NCI-H187 treated with DMSO at 0.1 percent for 48 hours (cell line): ENCODE data around the gene IGF2BP2.
"Not testable (repeated sequence)": the region's sequence is repeated elsewhere in the genome, so short reads cannot be mapped to it uniquely, and the experiment has no call there.

Source experiments
- DNase-seq: peaks from one replicate; lab custom pipeline; 2025; lab: John Stamatoyannopoulos, UW

The IGF2BP2 gene

DNA sequence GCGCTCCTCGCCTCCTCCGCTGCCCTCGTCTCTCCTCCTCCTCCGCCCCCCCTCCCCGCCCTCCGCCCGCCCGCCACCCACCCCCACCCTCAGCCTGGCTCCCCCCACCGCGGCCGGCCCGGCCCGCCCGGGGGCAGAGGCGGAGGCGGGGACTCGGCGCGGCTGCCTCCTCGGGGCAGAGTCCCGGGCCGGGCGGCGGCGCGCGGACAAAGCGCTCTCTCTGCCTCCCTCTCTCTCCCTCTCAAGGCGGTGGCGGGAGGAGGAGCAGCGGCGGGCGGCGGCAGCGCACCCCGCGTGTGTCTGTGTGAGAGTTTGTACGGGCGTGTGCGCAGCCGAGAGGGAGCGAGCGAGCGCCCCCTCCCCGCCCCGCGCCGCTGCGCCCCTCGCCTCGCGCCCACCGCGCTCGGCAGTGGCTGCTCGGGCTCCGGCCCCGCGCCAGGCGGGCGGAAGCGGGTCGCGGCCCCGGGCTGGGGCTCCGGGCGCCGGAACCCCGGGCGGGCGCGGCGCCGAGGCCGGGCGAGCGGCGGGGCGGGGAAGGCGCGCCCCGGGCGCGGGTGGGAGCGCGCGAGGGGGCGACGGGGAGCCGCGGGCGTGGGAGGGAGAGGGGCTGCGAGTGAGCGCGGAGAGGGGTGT is at the start of gene IGF2BP2:
Gene IGF2BP2, minus strand, starts transcription at position 37 of the 633 bp plus-strand sequence. CDS start 82 bp downstream, outside the sequence.
- DNase-seq = no peak

DNA sequence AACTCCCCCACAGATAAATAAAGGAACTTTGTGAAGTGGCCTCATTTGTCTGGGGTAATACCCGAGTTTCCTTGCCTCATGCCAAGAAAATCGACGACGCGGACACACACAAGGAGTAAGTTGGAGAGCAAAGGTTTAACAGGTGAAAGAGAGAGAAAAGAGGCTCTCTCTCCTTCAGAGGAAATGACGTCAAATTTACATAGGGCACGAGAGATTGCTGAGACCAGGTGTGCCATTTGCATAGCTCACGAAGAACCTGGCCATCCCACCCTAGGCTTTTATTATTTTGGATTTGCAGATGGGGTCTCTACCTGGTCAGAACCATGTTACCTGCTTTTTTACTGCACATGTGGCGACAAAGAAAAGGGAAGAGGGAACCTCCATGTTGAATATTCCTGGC is 49.3 kb upstream of the IGF2BP2 start:
- no peak for DNase-seq

DNA sequence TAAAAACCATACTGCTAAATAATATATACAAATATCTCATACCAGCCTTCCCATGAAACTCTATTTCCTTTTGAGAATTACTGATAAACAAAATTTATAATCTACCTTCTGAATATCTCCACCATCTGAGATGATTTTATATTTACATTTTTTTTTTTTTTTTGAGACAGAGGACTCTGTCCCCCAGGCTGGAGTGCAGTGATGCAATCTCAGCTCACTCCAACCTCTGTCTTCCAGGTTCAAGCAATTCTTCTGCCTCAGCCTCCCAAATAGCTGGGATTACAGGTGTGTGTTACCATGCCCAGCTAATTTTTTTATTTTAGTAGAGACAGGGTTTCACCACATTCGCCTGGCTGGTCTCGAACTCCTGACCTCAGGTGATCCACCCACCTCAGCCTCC is 42.8 kb upstream of the IGF2BP2 start:
- DNase-seq = no peak

DNA sequence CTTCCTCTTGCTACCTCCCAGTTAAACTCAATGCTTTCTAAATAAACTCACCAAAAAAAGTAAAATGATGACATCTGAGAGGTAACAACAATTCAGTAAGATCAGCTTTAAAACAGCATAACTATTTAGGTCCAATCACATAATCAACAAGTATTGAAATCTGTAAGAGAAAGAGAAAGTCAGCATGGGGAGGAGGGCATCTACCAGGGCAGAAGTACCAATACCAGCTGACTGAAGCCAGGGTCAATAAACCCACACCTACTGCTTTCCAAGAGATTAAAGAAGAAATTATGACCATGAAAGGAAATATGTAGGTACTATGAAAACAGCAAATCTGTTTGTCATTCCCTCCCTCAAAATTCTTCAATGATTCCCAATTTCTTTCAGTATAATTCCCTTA is 42.2 kb upstream of the IGF2BP2 start:
- DNase-seq = no peak

DNA sequence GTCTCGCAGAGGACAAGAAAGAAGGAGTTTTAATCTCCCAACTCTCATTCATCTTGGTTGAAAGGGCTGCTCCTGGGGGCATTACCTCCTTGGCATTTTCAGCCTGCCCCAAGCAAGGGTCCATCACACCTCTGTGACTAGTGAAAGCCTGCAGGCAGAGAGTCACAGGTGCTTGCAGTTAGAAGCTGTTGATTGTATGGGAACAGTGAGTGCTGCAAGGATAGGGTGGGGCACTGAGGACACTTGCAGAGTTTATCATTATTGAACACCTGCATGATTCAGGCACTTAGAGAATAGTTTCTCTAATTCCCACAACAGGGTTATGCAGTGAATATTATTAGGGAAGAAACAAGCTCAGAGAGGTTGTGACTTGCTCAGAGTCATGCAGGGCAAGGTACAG is 41.7 kb upstream of the IGF2BP2 start:
- no peak for DNase-seq

DNA sequence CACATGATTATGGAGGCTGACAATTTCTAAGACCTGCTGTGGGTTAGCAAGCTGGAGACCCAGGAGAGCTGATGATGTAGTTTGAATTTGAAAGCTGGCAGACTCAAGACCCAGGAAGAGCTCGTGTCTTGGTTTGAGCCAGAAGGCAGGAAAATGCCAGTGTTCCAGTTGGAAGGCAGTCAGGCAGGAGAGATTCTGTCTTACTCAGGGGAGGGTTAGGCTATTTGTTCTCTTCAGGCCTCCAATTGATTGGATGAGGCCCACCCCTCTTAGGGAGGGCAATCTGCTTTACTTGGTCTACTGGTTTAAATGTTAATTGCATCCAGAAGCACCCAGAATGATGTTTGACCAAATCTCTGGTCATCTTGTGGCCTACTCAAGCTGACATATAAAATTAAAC is 40.4 kb upstream of the IGF2BP2 start:
- no peak for DNase-seq

DNA sequence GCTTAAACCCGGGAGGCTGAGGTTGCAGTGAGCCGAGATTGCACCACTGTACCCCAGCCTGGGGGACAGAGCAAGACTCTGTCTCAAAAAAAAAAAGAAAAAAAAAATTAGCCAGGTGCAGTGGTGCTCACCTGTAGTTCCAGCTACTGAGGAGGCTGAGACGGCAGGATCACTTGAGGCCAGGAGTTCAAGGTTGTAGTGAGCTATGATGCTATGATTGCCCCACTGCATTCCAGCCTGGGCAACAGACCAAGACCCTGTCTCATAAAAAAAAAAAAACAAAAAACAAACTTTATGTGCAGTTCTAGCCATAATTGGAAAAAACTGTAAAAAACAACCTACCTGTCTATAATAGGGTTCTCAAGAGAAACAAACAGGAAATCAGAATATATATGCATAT is 39.9 kb upstream of the IGF2BP2 start:
- no peak for DNase-seq

DNA sequence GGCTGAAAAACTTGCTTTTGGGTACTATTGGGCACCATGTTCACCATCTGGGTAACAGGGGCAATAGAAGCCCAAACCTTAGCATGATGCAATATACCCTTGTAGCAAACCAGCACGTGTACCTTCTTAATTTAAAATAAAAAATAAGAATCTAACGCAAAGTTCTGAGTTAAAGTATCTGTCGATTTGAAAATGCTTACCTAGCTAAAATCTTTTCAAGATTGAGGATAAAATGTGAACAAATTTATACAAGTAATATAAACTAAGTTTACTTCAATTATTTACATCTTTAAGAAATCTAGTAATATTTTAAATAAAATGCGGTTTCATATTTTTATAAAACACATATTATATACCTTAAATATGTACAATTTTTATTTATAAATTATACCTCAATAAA is 38.1 kb upstream of the IGF2BP2 start:
- DNase-seq = no peak

DNA sequence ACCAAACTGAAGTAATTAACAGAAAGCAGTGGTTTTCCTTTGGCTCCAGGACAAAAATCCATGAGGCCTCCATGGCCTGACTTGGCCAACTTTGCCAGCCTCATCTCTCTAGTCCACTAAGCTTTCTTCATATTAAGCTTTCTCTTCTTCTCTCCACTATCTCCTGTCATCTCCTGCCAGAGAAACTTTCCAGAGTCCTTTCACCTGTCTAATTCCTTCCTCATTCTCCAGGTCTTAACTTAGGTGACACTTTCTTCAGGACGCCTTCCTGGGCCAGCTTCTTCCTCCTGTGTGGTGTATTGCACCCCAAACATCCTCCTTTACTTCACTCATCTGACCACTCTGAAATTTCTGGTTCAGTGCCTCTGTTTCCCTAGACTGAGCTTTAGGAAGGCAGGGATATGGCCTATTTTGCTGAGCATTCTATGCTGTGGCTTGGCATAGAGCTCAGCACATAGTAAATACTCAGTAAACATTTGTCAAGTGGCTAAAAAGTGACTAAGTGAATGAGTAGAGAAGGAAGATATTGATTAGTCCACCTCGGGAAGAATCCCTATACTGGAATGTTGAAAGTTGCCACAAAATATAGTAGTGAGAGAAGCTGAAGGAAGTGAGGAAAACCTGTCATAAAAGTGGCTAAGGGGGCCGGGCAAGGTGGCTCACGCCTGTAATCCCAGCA is 34.6 kb upstream of the IGF2BP2 start:
- DNase-seq = no peak

DNA sequence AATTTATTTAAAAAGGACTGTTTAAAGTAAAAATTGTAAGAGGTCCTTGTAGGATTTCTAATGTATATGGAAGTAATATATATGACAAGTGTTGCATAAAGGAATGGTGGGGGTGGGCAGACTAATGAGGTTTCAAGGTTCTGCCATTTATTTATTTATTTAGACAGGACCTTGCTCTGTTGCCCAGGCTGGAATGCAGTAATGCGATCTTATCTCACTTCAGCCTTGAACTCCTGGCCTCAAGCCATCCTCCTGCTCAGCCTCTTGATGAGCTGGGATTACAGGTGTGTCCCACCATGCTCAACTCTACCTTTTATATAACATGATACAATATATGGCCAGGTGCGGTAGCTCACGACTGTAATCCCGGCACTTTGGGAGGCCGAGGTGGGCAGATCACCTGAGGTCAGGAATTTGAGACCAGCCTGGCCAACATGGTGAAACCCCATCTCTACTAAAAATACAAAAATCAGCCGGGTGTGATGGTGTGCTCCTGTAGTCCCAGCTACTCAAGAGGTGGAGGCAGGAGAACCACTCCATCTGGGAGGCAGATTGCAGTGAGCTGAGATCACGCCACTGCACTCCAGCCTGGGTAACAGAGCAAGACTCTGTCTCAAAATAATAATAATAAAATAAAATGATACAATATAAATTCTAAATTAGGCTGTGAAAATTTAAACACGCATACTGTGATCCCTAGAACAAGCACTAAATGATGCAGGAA is 33.8 kb upstream of the IGF2BP2 start:
- no peak for DNase-seq

DNA sequence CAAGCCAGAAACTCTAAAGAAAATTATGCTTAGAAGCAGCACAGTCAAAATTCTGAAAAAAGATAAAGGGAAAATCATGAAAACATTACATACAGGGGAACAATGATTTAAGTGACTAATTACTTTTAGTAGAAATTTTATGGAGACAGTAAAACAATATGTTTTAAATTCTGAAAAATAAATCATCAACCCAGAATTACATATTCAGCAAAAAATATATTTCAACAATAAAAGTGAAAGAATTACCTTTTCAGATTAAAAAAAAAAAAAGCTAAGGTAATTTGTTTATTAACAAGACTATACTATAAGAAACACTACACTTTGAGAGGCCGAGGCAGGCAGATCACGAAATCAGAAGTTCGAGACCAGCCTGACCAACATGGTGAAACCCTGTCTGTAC is 32.4 kb upstream of the IGF2BP2 start:
- DNase-seq = no peak

DNA sequence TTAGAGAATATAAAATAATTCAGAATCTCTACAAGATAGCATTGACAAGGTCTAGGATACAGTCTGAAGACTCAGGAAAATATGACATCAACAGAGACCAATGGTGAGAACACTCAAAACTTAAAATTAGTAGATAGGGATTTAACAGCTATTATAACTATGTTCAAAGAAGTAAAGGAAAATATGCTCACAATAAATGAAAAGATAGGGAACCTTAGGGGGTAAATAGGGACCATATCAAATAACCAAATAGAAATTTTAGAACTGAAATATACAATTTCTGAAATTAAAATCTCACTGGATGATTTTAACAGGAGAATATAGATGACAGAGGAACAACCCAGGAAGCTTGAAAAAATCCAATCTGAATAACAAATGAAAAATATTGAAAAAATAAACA is 31.8 kb upstream of the IGF2BP2 start:
- DNase-seq = no peak

DNA sequence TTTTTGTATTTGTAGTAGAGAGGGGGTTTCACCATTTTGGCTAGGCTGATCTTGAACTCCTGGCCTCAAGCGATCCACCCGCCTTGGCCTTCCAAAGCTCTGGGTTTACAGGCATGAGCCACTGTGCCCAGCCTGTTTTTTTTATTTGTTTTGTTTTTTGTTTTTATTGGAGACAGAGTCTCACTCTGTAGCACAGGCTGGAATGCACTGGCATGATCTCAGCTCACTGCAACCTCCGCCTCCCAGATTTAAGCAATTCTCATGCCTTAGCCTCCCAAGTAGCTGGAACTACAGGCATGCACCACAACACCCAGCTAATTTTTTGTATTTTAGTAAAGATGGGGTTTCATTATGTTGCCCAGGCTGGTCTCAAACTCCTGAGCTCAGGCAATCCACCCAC is 28.9 kb upstream of the IGF2BP2 start:
- not testable (repeated sequence) for DNase-seq

DNA sequence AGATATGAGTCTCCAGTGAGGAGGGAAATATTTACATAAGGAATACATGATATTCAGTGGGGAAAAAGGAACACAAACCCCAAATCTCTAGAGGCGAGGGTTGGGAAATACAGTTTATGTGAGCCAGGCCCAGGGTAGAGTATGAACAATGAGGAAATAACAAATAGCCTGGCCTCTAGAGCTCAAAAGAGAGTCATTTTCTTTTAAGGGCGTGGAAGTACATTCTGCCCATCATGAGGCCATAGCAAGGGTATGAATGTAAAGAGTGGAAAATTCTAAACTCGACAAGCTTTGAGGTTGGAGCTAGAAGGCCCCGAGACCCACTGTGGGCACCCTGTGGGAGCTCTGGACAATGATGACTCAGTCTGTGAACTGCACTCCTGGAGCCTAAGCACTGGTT is 27.8 kb upstream of the IGF2BP2 start:
- DNase-seq = no peak

DNA sequence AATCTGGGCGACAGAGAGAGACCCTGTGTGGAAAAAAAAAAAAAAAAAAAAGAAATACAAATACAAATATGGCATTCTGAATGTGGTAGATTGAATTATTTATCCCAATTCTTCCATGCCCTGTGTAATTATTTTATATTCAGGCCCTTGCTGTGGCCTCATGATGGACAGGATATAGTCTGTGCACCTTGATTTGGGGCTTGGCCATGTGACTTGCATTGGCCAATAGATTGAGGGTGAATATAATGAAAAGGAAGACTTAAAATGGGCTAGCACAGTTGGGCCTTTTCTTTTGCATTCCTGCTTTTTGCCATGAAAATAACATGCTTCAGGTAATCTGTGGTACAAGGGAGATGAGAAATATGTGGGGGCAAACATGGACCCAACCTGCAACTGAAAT is 27.1 kb upstream of the IGF2BP2 start:
- no peak for DNase-seq

DNA sequence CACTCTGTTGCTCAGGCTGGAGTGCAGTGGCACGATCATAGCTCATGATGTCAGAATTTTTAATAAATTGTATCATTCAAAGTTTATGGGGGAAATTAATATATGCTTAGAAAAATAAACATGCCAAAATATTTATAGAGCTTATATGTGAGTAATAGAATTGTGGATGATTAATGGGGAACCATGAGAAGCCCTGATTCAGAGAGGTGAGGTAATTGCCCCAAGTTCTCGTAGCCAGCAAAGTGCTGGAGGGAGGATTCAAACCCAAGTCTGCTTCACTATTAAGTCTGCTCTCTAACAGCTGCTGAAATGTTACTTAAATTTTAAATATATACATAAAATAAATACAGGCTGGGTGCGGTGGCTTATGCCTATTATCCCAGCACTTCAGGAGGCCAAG is 26.2 kb upstream of the IGF2BP2 start:
- no peak for DNase-seq

DNA sequence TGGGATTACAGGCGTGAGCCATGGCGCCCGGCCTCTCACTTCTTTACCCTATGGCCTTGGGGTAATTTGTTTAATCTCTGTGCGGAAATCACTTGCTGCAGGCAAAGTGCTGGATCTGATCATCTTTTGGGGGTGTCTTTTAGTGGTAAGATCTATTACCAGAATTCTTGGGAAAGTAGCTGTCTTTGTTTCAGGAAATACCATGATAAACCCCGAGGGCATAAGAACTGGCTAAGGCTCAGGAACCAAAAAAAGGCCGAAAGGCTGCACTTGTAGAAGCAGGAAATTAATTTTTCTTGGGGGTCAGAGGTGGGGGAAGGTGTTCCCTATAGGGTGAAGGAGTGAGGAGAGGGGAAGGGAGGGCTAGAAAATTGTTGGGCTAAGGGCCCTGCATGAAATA is 22.7 kb upstream of the IGF2BP2 start:
- DNase-seq = no peak

DNA sequence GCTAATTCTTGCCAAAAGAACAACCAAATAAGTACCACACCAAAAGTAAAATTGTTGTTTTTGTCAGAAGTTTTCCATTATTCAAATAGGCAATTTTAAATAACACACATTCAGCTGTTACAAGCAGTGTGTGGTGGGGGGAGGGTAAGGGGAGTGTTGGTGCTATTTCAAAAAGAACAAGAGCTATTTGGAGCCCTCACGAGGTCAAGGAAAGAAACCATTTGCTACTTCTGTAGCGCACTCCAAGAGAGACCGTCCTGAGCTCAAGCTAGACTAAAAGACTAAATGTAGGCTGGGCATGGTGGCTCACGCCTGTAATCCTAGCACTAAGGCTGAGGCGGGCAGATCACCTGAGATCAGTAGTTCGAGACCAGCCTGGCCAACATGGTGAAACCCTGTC is 21.2 kb upstream of the IGF2BP2 start:
- DNase-seq = no peak

DNA sequence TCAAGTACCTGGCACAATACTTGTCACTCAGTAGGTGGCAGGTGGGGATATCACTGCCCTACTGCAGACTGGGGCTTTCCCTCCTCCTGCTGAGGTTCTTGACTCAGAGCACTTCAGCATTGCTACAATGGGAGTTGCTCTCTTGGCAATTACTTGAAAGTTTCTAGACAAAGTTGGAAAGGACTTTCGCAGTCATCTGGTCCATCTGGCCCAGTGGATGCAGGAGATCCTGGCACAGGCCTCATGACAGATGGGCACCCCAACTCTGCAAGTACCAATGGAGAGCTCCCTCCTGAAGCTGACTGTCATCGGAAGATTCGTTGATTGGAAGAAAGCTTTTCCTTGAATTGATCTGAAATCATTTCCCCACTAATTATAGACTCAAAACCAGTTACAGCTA is 19.2 kb upstream of the IGF2BP2 start:
- no peak for DNase-seq

DNA sequence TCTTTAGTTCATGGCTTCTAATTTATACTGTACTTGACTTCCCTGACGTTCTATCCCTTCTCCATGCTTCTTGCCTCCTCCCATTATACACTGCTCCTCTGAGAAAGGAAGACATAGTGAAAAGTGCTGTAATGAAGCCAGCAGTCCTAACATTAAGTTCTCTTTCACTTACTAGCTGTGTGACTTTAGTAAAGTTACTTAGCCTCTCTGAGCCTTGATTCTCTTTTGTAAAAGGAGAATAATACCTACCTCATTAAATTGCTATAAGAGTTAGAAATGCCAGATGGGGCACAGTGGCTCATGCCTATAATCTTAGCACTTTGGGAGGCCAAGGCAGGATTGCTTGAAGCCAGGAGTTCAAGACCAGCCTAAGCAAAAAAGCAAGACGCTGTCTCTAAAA is 18.8 kb upstream of the IGF2BP2 start:
- DNase-seq = no peak

DNA sequence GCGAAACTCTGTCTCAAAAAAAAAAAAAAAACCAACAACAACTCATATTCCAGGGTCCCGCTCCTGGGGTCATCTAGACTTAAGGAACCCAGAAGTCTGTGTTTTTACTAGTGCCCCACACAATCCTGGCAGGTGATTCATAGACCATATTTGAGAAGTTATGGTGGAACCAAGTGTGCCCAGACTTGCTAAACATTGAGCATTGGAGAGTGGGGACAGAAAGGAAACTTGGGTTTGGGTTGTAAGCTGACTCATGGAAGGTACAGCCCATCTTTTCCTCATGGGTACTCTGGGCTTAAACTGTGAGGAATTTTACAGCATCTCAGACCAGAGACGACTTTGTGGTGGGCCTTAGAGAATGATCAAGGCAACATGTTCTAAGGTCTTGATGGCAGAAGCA is 18.3 kb upstream of the IGF2BP2 start:
- DNase-seq = no peak

DNA sequence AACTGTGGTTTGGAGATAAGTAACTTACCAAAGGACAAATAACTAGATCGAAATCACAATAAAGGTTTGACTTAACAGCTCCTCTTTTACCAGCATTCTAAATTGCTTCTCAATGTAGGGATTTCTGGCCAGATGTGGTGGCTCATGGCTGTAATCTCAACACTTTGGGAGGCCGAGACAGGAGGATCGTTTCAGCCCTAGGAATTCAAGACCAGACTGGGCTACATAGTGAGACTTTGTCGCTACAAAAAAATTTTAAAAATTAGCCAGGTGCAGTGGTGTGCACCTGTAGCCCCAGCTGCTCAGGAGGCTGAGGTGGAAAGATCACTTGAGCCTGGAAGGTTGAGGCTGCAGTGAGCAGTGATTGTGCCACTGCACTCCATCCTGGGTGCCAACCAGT is 17.4 kb upstream of the IGF2BP2 start:
- no peak for DNase-seq

DNA sequence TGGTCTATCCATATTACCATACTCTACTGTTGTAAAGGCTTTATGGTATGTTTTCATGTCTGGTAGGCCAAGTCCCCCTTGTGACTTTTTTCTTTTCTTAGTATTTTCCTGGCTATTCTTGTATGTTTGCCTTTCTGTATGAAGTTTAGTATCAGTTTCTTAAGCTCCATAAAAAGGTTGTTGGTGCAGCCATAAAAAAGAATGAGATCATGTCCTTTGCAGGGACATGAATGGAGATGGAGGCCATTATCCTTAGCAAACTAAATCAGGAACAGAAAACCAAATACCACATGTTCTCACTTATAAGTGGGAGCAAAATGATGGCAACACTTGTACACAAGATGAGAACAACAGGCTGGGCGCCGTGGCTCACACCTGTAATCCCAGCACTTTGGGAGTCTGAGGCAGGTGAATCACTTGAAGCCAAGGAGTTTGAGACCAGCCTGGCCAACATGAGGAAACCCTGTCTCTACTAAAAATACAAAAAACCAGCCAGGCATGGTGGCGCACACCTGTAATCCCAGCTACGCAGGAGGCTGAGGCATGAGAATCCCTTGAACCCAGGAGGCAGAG is 13.7 kb upstream of the IGF2BP2 start:
- DNase-seq = not testable (repeated sequence)
